Naive thymus-derived CD4-positive, alpha-beta T cell (primary cell): ENCODE measurements around the gene ALS2. TPM values are rescaled to one million over a fixed set of nuclear protein-coding genes. Genes with fewer than 3 reads are reported as not detected.

Experiments used
- ATAC-seq: fragments of 150-1000 bp; cut with Tn5 transposase; 2 replicates; pipeline ENCODE4 v1.10.0; 2021; ENCODE audit warnings: mild to moderate bottlenecking, moderate library complexity
- CTCF ChIA-PET: fragments of 350-600 bp; sonication (Branson Sonifier 250); formaldehyde crosslinking; loops from one replicate; lab custom pipeline; 2021; ENCODE audit warnings: antibody characterized with exemption; lab: Charles Lee
- POLR2A ChIA-PET: fragments of 350-600 bp; sonication (Branson Sonifier 250); formaldehyde crosslinking; loops from one replicate; lab custom pipeline; 2021; ENCODE audit warnings: antibody characterized with exemption, inconsistent platforms; lab: Charles Lee
- DNase-seq, 9 donors: peaks; one replicate each; pipeline versions ENCODE4 v3.0.0 to v3.0.0-alpha.2; 2020 to 2022; ENCODE audit warnings: mixed read lengths in 1 of 9
- H3K27ac ChIP-seq: one replicate; pipeline ENCODE4 v1.7.0; 2013; ENCODE audit warnings: mild to moderate bottlenecking, low read depth, low read length, moderate library complexity
- H3K27me3 ChIP-seq, 2 donors: one replicate each; pipeline ENCODE4 v1.7.0; 2013; ENCODE audit warnings: low read length in 2 of 2, mild to moderate bottlenecking in 2 of 2, moderate library complexity in 2 of 2; ENCODE audit not compliant: control insufficient read depth in 2 of 2, insufficient read depth in 2 of 2
- H3K36me3 ChIP-seq, 3 experiments: 1 replicate in 2 of 3; 2 replicates in 1 of 3; pipeline ENCODE4 v1.7.0; 2013; ENCODE audit warnings: low read length in 3 of 3, mild to moderate bottlenecking in 3 of 3, moderate library complexity in 1 of 3; ENCODE audit not compliant: insufficient read depth in 3 of 3, control insufficient read depth in 2 of 3
- H3K4me1 ChIP-seq, 2 donors: one replicate each; pipeline ENCODE4 v1.7.0; 2013; ENCODE audit warnings: low read length in 2 of 2, mild to moderate bottlenecking in 2 of 2, moderate library complexity in 1 of 2; ENCODE audit not compliant: control insufficient read depth in 2 of 2, insufficient read depth in 2 of 2
- H3K4me3 ChIP-seq: 2 replicates; pipeline ENCODE4 v1.7.0; 2013; ENCODE audit warnings: mild to moderate bottlenecking, low read length
- H3K9me3 ChIP-seq, 3 experiments: 1 replicate in 2 of 3; 2 replicates in 1 of 3; pipeline ENCODE4 v1.7.0; 2013; ENCODE audit warnings: low read length in 3 of 3; ENCODE audit not compliant: control insufficient read depth in 2 of 3
- H3K27ac Mint-ChIP-seq, 9 donors: one replicate each; pipeline ENCODE4 v1.8.0; 2020 to 2022; ENCODE audit warnings: mixed read lengths in 9 of 9, mild to moderate bottlenecking in 8 of 9, moderate library complexity in 5 of 9, inconsistent platforms in 2 of 9
- H3K27me3 Mint-ChIP-seq, 5 donors: one replicate each; pipeline ENCODE4 v1.8.0; 2021 to 2022; ENCODE audit warnings: mixed read lengths in 5 of 5, mild to moderate bottlenecking in 1 of 5
- H3K36me3 Mint-ChIP-seq, 5 donors: one replicate each; pipeline ENCODE4 v1.8.0; 2020 to 2022; ENCODE audit warnings: mixed read lengths in 5 of 5, mild to moderate bottlenecking in 3 of 5, inconsistent platforms in 1 of 5
- H3K4me1 Mint-ChIP-seq, 7 donors: one replicate each; pipeline ENCODE4 v1.8.0; 2020 to 2022; ENCODE audit warnings: mixed read lengths in 7 of 7, mild to moderate bottlenecking in 3 of 7, inconsistent platforms in 1 of 7
- H3K4me3 Mint-ChIP-seq, 10 donors: one replicate each; pipeline ENCODE4 v1.8.0; 2020 to 2022; ENCODE audit warnings: mild to moderate bottlenecking in 10 of 10, mixed read lengths in 10 of 10, moderate library complexity in 6 of 10, inconsistent platforms in 2 of 10
- H3K9me3 Mint-ChIP-seq, 11 donors: one replicate each; pipeline ENCODE4 v1.8.0; 2020 to 2022; ENCODE audit warnings: mixed read lengths in 11 of 11, mild to moderate bottlenecking in 4 of 11, inconsistent platforms in 1 of 11, moderate library complexity in 1 of 11
- intact Hi-C, 2 donors: fragments of 100-400 bp; cut with micrococcal nuclease; formaldehyde crosslinking; loops; one replicate each; pipeline ENCODE4 v1.15.1; 2023
- polyA plus RNA-seq, 2 donors: library from polyadenylated mRNA; unstranded; fragments of 300-500 nt; fragmentation: Illumina TruSeq; gene quantifications; one replicate each; pipeline ENCODE4 v1.2.3, GENCODE V29; 2021
- total RNA-seq, 6 experiments: library from RNA in 5 of 6; stranded (reverse) in 5 of 6; gene quantifications; 1 replicate in 5 of 6; 2 replicates in 1 of 6; pipeline ENCODE4 v1.2.3 and lab custom pipeline; 2021 to 2026

ALS2 gene
- total and polyA plus RNA-seq, 7 experiments from 2014 or later, result 3.6 to 13.5 (median 10.1) TPM

DNA sequence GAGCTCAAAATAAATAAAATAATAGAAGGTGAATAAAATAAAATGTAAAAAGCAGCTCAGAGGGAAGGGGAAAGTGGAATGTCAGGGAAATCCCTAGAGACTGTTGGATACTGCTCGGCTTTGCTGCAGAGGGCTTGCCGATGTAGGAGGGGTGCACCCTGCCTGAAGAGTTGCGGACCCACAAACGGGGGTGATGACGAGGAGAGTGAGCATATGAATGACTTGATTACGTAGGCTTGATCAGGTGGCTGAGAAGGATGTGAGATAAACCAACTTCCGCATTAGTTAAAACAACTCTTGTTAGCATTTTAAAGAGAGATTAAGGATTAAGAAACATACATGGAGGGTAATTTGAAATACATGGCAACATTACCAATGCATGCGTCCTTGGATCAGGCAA, 116.4 kb downstream of the ALS2 start:
- Histone ChIP-seq H3K9me3 (no peaks in the 10 kb centered on the region), H3K4me3 (no peak overlapping the region), H3K36me3 (no peaks in the 10 kb centered on the region), H3K4me1 (no peaks in the 10 kb centered on the region), H3K27me3 (no peaks in the 10 kb centered on the region), H3K27ac (no peak overlapping the region)
- POLR2A ChIA-PET, result interaction anchor here (0.6 kb wide), 1 partner anchor 11 kb away, joined by 5 read pairs; no protein-coding TSS in a partner anchor
- intact Hi-C loops, result no loop called here
- Mint-ChIP-seq H3K27ac (no peak overlapping the region), H3K4me1 (no peaks in the 10 kb centered on the region), H3K9me3 (no peaks in the 10 kb centered on the region), H3K27me3 (peaks cover 0 to 8% (median 0%) of the 10 kb centered on the region in 5 donors), H3K36me3 (no peaks in the 10 kb centered on the region), H3K4me3 (no peak overlapping the region)
- no peak for DNase-seq
- ATAC-seq, result no peak
- CTCF ChIA-PET, result no interaction called here

DNA sequence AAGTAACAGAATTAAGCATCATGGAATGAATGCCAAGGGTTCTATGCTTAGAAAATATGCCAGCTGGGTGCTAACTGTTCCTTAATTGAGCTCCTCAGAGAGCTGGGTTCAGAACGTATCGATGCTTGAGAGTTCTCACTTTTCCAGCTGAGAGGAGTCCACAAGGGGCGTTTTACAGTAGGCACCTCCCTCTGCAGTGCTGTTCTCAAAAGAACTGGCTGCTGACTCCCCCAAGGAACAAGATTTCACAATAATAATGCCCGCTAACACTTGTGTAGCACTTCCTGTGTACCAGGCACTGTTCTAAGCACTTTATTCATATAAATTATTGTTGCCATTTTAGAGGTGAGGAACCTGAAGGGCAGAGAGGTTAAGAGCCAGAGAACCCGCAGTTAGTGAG, 119.4 kb downstream of the ALS2 start:
- CTCF ChIA-PET, result no interaction called here
- peaks cover 0 to 1% (median 0%) of the 10 kb centered on the region in 7 donors for H3K4me1 Mint-ChIP-seq
- no peak overlapping the region for H3K4me3 Mint-ChIP-seq
- Histone ChIP-seq H3K4me3 (no peak overlapping the region), H3K4me1 (no peaks in the 10 kb centered on the region), H3K36me3 (no peaks in the 10 kb centered on the region), H3K27ac (no peak overlapping the region), H3K9me3 (no peaks in the 10 kb centered on the region), H3K27me3 (no peaks in the 10 kb centered on the region)
- ATAC-seq, result no peak
- POLR2A ChIA-PET, result no interaction called here
- peaks cover 0 to 27% (median 0%) of the 10 kb centered on the region in 5 donors for H3K27me3 Mint-ChIP-seq
- H3K27ac Mint-ChIP-seq, result no peak overlapping the region
- intact Hi-C loops, result no loop called here
- no peaks in the 10 kb centered on the region for H3K9me3 Mint-ChIP-seq
- DNase-seq, result no peak
- no peaks in the 10 kb centered on the region for H3K36me3 Mint-ChIP-seq

DNA sequence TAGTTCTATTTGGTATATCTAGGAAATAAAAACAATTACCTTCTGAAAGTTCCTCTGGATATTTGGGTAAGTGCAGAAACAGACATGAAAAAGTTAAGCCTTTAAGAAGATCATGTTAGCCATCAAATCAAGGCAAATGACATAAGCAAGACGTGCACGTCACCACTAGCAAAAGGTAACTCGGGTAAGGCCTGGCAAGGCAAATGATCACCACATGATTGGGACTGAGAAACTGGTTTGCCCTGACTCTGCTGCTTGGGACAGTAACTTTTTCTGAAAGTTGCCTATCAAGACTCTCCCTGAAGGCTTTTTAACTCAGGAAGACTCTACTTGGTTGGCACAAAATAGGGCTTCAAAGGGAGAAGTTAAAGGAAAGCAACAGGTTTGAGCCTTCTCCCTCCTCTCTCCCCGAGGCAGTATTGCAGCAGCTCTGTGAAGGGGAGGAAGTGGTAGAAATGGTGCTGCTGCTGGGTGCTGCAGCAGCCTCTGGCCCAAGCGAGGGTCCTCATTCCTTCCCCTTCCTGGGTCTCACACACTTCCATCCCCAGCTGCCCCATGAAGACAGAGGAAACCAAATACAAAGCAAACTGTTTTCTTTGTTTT, 120.3 kb downstream of the ALS2 start:
- H3K27me3 Mint-ChIP-seq, result peaks cover 0 to 21% (median 0%) of the 10 kb centered on the region in 5 donors
- H3K4me1 Mint-ChIP-seq, result peaks cover 0 to 1% (median 0%) of the 10 kb centered on the region in 7 donors
- ATAC-seq (no peak), DNase-seq (no peak)
- no peak overlapping the region for H3K27ac ChIP-seq
- H3K4me1 ChIP-seq, result no peaks in the 10 kb centered on the region
- H3K9me3 Mint-ChIP-seq, result no peaks in the 10 kb centered on the region
- no peak overlapping the region for H3K4me3 ChIP-seq
- no peaks in the 10 kb centered on the region for H3K9me3 ChIP-seq
- H3K36me3 Mint-ChIP-seq, result no peaks in the 10 kb centered on the region
- CTCF ChIA-PET, result no interaction called here
- no peak overlapping the region for H3K4me3 Mint-ChIP-seq
- no peaks in the 10 kb centered on the region for H3K27me3 ChIP-seq
- H3K27ac Mint-ChIP-seq, result no peak overlapping the region
- POLR2A ChIA-PET, result no interaction called here
- H3K36me3 ChIP-seq, result no peaks in the 10 kb centered on the region
- intact Hi-C loops, result no loop called here

DNA sequence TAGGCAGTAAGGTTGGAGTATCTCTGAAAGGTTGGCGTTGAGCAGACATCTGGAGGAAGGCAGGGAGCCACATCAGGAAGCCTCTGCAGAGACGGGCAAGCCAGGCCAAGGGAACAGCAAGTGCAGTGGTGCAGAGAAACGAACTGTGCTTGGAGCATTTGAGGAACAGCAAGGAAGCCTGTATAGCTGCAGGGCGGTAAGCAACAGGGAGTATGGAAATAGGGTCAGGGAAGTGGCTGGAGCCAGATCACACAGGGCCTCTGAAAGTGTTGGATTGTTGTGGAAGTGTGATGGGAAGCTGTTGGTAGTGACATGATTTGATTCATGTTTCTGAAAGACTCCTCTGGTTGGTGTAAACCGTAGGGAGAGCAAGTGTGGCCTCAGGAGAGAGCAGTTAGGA, 124.0 kb downstream of the ALS2 start:
- Histone ChIP-seq H3K9me3 (no peaks in the 10 kb centered on the region), H3K36me3 (no peaks in the 10 kb centered on the region), H3K27ac (no peak overlapping the region), H3K4me1 (no peaks in the 10 kb centered on the region), H3K27me3 (no peaks in the 10 kb centered on the region), H3K4me3 (no peak overlapping the region)
- no peak for DNase-seq
- Mint-ChIP-seq H3K27ac (no peak overlapping the region), H3K27me3 (peaks cover 5 to 32% (median 9%) of the 10 kb centered on the region in 5 donors), H3K9me3 (no peaks in the 10 kb centered on the region), H3K36me3 (no peaks in the 10 kb centered on the region), H3K4me3 (no peak overlapping the region), H3K4me1 (peaks cover 0 to 6% (median 0%) of the 10 kb centered on the region in 7 donors)
- CTCF ChIA-PET, result interaction anchor here (1.2 kb wide), 1 partner anchor 267 kb away, joined by 3 read pairs; no protein-coding TSS in a partner anchor
- POLR2A ChIA-PET, result no interaction called here
- intact Hi-C loops, result no loop called here
- no peak for ATAC-seq

DNA sequence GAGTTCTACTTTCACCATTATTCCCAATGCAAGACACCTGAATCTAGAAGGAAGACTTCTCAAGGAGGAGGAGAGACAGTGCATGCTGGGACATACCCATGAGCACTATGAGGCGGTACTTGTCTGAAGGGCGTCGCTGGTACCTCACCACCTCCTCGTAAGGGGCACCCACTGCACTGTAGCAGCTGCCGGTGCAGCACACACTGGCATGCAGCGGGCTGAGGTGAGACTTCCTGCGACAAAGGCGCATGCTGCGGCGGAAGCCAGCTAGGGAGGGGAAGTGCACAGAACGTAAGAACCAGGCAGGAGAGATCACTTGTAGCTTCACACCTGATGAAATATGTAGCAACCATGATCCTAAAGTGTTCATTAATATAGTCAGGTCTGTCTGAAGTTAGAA, 124.6 kb downstream of the ALS2 start:
- DNase-seq (no peak), ATAC-seq (peak; percentile 77)
- Histone ChIP-seq H3K27me3 (no peaks in the 10 kb centered on the region), H3K27ac (no peak overlapping the region), H3K4me1 (no peaks in the 10 kb centered on the region), H3K9me3 (no peaks in the 10 kb centered on the region), H3K36me3 (no peaks in the 10 kb centered on the region), H3K4me3 (no peak overlapping the region)
- CTCF ChIA-PET, result interaction anchor here (1.2 kb wide), 1 partner anchor 267 kb away, joined by 3 read pairs; no protein-coding TSS in a partner anchor
- intact Hi-C loops, result no loop called here
- peaks cover 5 to 35% (median 12%) of the 10 kb centered on the region in 5 donors for H3K27me3 Mint-ChIP-seq
- POLR2A ChIA-PET, result no interaction called here
- no peaks in the 10 kb centered on the region for H3K9me3 Mint-ChIP-seq
- no peaks in the 10 kb centered on the region for H3K36me3 Mint-ChIP-seq
- peaks cover 0 to 6% (median 0%) of the 10 kb centered on the region in 7 donors for H3K4me1 Mint-ChIP-seq
- no peak overlapping the region for H3K27ac Mint-ChIP-seq
- no peak overlapping the region for H3K4me3 Mint-ChIP-seq

DNA sequence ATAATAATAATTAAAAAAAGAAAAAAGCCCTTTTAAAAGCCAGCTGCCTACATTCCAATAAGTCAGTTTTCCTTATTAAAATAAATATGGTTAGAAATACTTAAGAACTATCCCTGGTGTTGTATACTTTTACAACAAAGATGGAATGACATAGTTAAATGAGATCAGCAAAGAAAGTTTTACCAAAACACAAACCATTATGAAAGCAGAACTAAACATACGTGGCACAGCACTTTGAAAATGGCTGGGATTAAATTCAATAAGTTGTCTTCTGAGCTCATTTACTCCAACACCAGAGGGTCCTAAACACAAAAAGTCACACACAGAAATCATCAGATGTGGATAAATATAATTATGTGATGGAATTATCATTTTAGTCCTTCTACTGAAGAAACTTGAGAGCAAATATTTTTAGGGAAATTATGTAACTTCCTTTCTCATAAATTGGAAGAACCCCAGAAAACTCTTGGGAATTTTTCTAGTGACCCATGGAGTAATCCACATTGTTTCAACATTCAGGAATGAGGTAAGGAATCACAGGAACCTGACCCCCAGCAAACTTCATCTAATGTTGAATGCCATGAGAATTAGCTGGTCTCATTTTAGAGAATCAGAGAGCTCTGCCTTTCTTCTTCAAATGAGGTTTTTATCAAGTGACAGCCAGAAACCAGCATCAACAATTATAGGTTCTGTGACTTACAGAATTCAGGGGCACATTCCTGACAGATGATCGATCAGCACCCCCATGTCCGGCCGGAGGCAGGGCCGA, 125.9 kb downstream of the ALS2 start:
- no peak for DNase-seq
- no peaks in the 10 kb centered on the region for H3K36me3 ChIP-seq
- POLR2A ChIA-PET, result no interaction called here
- H3K9me3 Mint-ChIP-seq, result no peaks in the 10 kb centered on the region
- H3K27ac ChIP-seq, result no peak overlapping the region
- no peak overlapping the region for H3K4me3 Mint-ChIP-seq
- H3K4me1 Mint-ChIP-seq, result peaks cover 0 to 6% (median 0%) of the 10 kb centered on the region in 7 donors
- H3K27ac Mint-ChIP-seq, result no peak overlapping the region
- no peaks in the 10 kb centered on the region for H3K36me3 Mint-ChIP-seq
- no peak for ATAC-seq
- CTCF ChIA-PET, result no interaction called here
- H3K4me3 ChIP-seq, result no peak overlapping the region
- intact Hi-C loops, result no loop called here
- no peaks in the 10 kb centered on the region for H3K9me3 ChIP-seq
- no peaks in the 10 kb centered on the region for H3K27me3 ChIP-seq
- no peaks in the 10 kb centered on the region for H3K4me1 ChIP-seq
- H3K27me3 Mint-ChIP-seq, result peaks cover 5 to 42% (median 13%) of the 10 kb centered on the region in 5 donors
